Erythroblast (primary cell): ENCODE results near the gene APOBEC3B.

Experiments used
- GATA1 ChIP-seq: IDR thresholded peaks from 2 replicates; pipeline ENCODE4 v1.6.1; 2011; ENCODE audit warnings: low read depth, mild to moderate bottlenecking, control low read depth, low read length, moderate library complexity
- POLR2A ChIP-seq: IDR thresholded peaks from 2 replicates; pipeline ENCODE4 v1.6.1; 2011; ENCODE audit warnings: mild to moderate bottlenecking, low read length

DNA sequence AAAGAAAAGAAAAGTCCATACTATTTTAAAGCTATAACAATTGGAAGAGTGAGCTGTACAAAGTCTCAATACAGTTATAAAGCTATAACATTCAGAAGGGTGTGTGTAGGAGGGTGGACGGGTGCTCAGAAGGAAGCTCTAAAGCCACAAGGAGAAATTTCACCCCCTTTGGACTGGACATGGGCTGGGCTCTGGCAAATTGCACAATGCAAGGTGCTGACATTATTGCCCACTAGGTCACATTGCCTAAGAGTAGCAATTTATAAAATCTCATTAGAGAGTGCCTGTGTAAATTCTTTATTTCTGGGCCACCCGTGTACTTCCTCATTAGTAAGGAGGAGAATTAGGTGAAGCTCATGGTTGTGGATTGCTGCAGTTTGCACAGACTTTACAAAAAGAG is 30.4 kb upstream of the APOBEC3B start:
- TF ChIP-seq POLR2A (no peak), GATA1 (no peak)
